Brain microvascular endothelial cell (primary cell): ENCODE results near the gene FOXE3.

ENCODE experiments used
- DNase-seq: peaks from one replicate; pipeline ENCODE4 v3.0.0-alpha.2; 2020
- H3K27ac ChIP-seq: fragments of 250-450 bp; sonication (Bioruptor Pico); 2 replicates; pipeline ENCODE4 v1.5.1; 2020; ENCODE audit warnings: mild to moderate bottlenecking, moderate library complexity
- H3K27me3 ChIP-seq: fragments of 250-450 bp; sonication (Bioruptor Pico); replicated peaks from 2 replicates; pipeline ENCODE4 v1.5.1; 2020; ENCODE audit warnings: mild to moderate bottlenecking
- H3K36me3 ChIP-seq: fragments of 250-450 bp; sonication (Bioruptor Pico); replicated peaks from 2 replicates; pipeline ENCODE4 v1.5.1; 2020; ENCODE audit warnings: mild to moderate bottlenecking
- H3K4me3 ChIP-seq: 2 replicates; pipeline ENCODE4 v1.5.1; 2011; ENCODE audit warnings: low read depth, mild to moderate bottlenecking, control low read depth, low read length, moderate library complexity
- in situ Hi-C: cut with HindIII; loops from 2 replicates; pipeline ENCODE4 v1.10.0; 2017; ENCODE audit warnings: low sequenced_read_pairs, low pct_ligation_motif_present
- TF ChIP-seq, protein P1 (sequence below): IDR thresholded peaks from 2 replicates; pipeline ENCODE4 v1.5.1; 2011; ENCODE audit warnings: low read depth, mild to moderate bottlenecking, moderate library complexity, low read length, control low read depth, inconsistent platforms; ENCODE audit errors: missing control alignments

Gene FOXE3

DNA sequence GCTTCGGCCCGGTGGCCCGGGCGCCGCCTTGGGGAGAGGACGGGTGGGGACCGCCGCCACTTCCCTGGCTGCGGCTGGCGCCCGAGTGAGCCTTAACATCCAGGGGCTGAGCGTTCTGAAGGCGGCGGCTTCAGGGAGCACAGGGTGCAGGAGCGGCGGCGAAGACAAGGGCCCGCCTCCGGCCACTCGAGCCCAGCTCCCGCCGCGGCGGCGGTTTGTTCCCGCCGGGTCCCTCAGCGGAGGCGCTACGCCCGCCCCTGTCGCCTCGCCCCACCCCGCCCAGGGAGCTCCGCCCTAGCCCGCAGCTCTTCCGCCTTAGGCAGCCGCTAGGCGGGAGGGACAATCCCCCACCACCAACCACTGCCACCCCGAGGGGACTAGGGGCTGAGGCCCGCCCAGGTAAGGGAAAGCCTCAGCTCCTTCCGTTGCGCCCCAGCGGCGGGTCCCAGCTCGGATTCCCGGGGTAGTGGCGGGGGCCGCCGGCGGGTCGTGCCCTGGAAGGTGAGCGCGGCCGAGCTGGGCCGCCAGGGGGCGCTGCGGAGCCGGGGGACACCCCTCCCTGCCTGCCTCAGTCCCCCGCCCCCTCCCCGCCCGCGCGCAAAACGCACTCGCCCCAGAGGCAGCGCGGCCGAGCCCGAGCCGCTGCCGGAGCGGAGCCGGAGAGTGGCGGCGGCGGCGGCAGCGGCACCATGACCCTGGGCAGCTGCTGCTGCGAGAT lies 21.5 kb downstream of the FOXE3 start, which contains the start of gene FOXD2:
TSS of gene FOXD2 (plus strand) at position 598 of the 718 bp plus-strand sequence. CDS start at position 690, 92 bp downstream.
- TF ChIP-seq, protein P1, sequence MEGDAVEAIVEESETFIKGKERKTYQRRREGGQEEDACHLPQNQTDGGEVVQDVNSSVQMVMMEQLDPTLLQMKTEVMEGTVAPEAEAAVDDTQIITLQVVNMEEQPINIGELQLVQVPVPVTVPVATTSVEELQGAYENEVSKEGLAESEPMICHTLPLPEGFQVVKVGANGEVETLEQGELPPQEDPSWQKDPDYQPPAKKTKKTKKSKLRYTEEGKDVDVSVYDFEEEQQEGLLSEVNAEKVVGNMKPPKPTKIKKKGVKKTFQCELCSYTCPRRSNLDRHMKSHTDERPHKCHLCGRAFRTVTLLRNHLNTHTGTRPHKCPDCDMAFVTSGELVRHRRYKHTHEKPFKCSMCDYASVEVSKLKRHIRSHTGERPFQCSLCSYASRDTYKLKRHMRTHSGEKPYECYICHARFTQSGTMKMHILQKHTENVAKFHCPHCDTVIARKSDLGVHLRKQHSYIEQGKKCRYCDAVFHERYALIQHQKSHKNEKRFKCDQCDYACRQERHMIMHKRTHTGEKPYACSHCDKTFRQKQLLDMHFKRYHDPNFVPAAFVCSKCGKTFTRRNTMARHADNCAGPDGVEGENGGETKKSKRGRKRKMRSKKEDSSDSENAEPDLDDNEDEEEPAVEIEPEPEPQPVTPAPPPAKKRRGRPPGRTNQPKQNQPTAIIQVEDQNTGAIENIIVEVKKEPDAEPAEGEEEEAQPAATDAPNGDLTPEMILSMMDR, result peak; percentile 66
- Histone ChIP-seq H3K27ac (peak within 1 kb of the TSS; percentile 25), H3K4me3 (peak within 1 kb of the TSS; percentile 65), H3K36me3 (no peaks in the 10 kb centered on the region), H3K27me3 (peaks cover 29% of the 10 kb centered on the region)
- peak; percentile 39 for DNase-seq
- in situ Hi-C loops, result no loop called here

DNA sequence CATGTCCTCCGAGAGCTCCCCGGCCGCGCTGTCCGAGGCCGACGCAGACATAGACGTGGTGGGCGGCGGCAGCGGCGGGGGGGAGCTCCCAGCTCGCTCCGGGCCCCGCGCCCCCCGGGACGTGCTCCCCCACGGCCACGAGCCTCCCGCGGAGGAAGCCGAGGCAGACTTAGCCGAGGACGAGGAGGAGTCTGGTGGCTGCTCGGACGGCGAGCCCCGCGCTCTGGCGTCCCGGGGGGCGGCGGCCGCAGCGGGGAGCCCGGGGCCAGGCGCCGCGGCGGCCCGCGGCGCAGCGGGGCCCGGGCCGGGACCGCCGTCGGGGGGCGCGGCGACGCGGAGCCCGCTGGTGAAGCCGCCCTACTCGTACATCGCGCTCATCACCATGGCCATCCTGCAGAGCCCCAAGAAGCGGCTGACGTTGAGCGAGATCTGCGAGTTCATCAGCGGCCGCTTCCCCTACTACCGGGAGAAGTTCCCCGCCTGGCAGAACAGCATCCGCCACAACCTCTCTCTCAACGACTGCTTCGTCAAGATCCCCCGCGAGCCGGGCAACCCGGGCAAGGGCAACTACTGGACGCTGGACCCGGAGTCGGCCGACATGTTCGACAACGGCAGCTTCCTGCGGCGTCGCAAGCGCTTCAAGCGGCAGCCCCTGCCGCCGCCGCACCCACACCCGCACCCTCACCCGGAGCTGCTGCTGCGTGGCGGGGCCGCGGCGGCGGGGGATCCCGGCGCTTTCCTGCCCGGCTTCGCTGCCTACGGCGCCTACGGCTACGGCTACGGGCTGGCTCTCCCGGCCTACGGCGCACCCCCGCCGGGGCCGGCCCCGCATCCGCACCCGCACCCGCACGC lies 22.3 kb downstream of the FOXE3 start:
- peak overlapping the region; percentile 20 for H3K4me3 ChIP-seq
- TF ChIP-seq, protein P1, result no peak
- no peak overlapping the region for H3K27ac ChIP-seq
- in situ Hi-C loops, result no loop called here
- no peak for DNase-seq
- H3K36me3 ChIP-seq, result no peaks in the 10 kb centered on the region
- peaks cover 37% of the 10 kb centered on the region for H3K27me3 ChIP-seq

DNA sequence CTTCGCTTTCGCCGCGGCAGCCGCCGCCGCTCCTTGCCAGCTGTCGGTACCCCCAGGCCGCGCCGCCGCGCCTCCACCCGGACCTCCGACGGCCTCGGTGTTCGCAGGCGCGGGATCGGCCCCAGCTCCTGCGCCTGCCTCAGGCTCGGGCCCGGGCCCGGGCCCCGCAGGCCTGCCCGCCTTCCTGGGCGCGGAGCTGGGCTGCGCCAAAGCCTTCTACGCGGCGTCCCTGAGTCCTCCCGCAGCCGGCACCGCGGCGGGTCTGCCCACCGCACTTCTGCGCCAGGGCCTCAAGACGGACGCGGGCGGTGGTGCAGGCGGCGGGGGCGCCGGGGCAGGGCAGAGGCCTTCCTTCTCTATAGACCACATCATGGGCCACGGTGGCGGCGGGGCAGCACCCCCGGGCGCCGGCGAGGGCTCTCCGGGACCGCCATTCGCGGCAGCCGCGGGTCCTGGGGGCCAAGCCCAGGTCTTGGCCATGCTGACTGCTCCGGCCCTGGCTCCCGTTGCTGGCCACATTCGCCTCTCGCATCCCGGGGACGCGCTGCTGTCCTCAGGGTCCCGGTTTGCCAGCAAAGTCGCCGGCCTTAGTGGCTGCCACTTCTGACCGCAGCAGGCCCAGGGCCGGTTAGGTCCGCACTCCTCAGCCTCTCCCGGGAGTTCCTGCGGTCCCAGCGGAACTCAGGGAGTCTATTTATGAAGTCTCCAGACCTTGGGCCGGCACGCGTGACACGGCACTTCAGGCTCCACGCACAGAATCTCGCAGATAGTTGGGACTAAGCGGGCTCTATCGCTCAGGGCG lies 23.1 kb downstream of the FOXE3 start:
- TF ChIP-seq, protein P1, result no peak
- H3K36me3 ChIP-seq, result no peaks in the 10 kb centered on the region
- no peak overlapping the region for H3K4me3 ChIP-seq
- no peak for DNase-seq
- in situ Hi-C loops, result no loop called here
- no peak overlapping the region for H3K27ac ChIP-seq
- peaks cover 45% of the 10 kb centered on the region for H3K27me3 ChIP-seq

DNA sequence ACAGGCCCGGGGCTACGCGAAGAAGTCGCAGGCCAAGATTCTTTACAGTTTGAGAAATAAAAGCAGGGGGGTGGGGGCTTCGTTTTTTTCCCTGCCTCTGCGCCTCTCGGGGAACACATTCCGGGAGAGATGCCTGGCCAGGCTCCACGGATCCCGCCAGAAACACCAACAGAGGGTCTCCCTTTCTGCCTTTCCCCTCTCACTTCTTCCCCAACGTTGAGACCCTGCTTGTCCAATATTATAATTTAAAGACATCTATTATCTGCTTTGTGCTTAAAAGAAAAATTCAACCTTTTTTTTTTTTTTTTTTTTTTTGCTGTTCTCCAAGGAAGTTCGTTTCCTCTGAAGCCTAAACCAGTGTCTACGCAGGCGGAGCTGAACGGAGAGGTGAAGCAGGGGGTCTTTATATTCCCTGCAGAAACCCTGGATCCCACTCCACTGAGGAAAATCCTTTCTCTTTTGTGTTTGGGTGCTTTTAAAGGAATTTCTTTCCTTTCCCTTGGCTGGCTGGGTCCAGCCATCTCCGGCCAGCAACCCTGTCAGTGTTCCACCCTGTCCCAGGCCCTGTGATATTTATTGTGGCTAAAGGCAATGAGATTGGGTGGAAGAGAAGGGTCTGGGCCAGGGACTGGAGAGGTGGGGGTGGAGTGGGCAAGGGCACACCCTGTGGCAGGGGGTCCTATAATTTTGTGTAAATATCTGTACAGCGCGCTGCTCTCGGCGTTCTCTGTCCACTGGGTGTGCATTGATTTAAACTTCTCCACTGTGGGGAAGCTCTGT lies 23.9 kb downstream of the FOXE3 start:
- no peak overlapping the region for H3K27ac ChIP-seq
- DNase-seq, result no peak
- TF ChIP-seq, protein P1, result no peak
- no peaks in the 10 kb centered on the region for H3K36me3 ChIP-seq
- no peak overlapping the region for H3K4me3 ChIP-seq
- peaks cover 53% of the 10 kb centered on the region for H3K27me3 ChIP-seq
- in situ Hi-C loops, result no loop called here

DNA sequence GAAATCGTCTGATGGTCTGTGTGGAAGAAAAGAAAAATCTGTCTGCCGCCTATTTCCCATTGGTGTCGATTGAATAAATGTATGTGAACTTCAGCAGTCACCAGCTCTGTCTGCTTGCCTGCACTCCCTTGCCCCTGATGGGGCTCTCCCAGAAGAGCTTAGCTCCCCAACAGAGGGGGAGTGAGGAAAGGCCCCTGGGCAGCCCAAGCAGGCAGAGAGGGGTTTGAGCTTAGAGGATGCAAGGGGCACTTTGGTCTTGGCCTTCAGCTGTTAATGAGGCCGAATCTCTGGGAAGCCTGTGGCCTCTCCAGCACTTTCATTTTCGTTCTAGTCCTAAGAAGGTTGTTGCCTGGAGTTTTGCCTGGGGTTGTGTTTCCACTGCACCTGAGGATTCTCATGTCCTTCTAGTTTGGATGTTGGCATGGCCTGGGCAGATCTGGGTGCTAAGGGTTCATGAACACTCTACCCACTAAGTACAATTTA lies 24.6 kb downstream of the FOXE3 start:
- in situ Hi-C loops, result no loop called here
- Histone ChIP-seq H3K36me3 (no peaks in the 10 kb centered on the region), H3K4me3 (no peak overlapping the region), H3K27me3 (peaks cover 58% of the 10 kb centered on the region), H3K27ac (no peak overlapping the region)
- DNase-seq, result no peak
- TF ChIP-seq, protein P1, result no peak
